HepG2 (cell line): ENCODE results near the gene NOC4L. TPM values are rescaled to one million over a fixed set of nuclear protein-coding genes. Genes with fewer than 3 reads are reported as not detected.

Source experiments
- ATAC-seq: fragments of 200-7000 bp; cut with Tn5 transposase; 3 replicates; pipeline ENCODE4 v1.9.1; 2020; ENCODE audit warnings: mild to moderate bottlenecking, moderate library complexity
- BruUV-seq: library from RNA; stranded (reverse); fragments of 400-500 nt; replicated peaks from 2 replicates; lab custom pipeline; 2021; lab: Mats Ljungman, UMichigan
- CTCF ChIA-PET: fragments of 300-600 bp; formaldehyde crosslinking; extraction: SDS; loops from one replicate; lab custom pipeline; 2021; ENCODE audit warnings: low total read pairs, inconsistent platforms, low intra/inter-chr PET ratio; lab: Yijun Ruan, JAX
- POLR2A ChIA-PET: fragments of 350-600 bp; sonication (Branson Sonifier 250); formaldehyde crosslinking; loops from one replicate; lab custom pipeline; 2020; ENCODE audit warnings: antibody characterized with exemption, inconsistent platforms; lab: Yijun Ruan, JAX
- DNase-seq: peaks from one replicate; pipeline ENCODE4 v3.0.0-alpha.2; 2015; ENCODE audit warnings: low spot score
- FAIRE-seq: peaks from 3 replicates; lab custom pipeline; 2011; peaks lifted over from hg19 to GRCh38; lab: Jason Lieb, UNC
- H2AFZ ChIP-seq: one replicate; pipeline ENCODE4 v1.6.1; 2011; ENCODE audit warnings: low read length, inconsistent platforms
- H3K27ac ChIP-seq: fragments of 300-600 bp; 3 replicates; pipeline ENCODE4 v1.8.0; 2011; ENCODE audit warnings: mixed run types, mild to moderate bottlenecking, mixed read lengths, low read length, inconsistent platforms; ENCODE audit not compliant: insufficient read depth; ENCODE audit errors: extremely low read length
- H3K27me3 ChIP-seq, 2 experiments: fragments of 200-600 bp in 1 of 2; 2 replicates in 1 of 2; 3 replicates in 1 of 2; pipeline versions ENCODE4 v1.6.0 to v1.8.0; 2011; ENCODE audit warnings: low read length in 2 of 2, mild to moderate bottlenecking in 2 of 2, moderate library complexity in 2 of 2, inconsistent platforms in 1 of 2; ENCODE audit not compliant: insufficient read depth in 2 of 2, control insufficient read depth in 1 of 2
- H3K36me3 ChIP-seq, 2 experiments: fragments of 200-600 bp in 1 of 2; replicated peaks in 1 of 2; 2 replicates in 1 of 2; 3 replicates in 1 of 2; pipeline versions ENCODE4 v1.5.1 to v1.8.0; 2011; ENCODE audit warnings: low read length in 2 of 2, inconsistent platforms in 1 of 2; ENCODE audit not compliant: insufficient read depth in 2 of 2, control insufficient read depth in 1 of 2
- H3K4me1 ChIP-seq: 2 replicates; pipeline ENCODE4 v1.5.1; 2012; ENCODE audit warnings: low read length, inconsistent platforms; ENCODE audit not compliant: insufficient read depth
- H3K4me2 ChIP-seq: 2 replicates; pipeline ENCODE4 v1.6.0; 2011; ENCODE audit warnings: low read depth, low read length, inconsistent platforms
- H3K4me3 ChIP-seq, 3 experiments: fragments of 200-600 bp in 1 of 3; sonication (generic), shearing (Covaris generic) in 1 of 3; replicated peaks in 1 of 3; 2 replicates each; pipeline ENCODE4 v1.5.1; 2011 to 2016; ENCODE audit warnings: low read length in 3 of 3, inconsistent platforms in 2 of 3, low read depth in 2 of 3, mild to moderate bottlenecking in 2 of 3, control low read depth in 1 of 3, mixed read lengths in 1 of 3; ENCODE audit not compliant: insufficient read depth in 1 of 3
- H3K79me2 ChIP-seq: one replicate; pipeline ENCODE4 v1.6.1; 2011; ENCODE audit warnings: low read length, inconsistent platforms; ENCODE audit not compliant: insufficient read depth
- H3K9ac ChIP-seq: 2 replicates; pipeline ENCODE4 v1.6.0; 2011; ENCODE audit warnings: mild to moderate bottlenecking, low read depth, low read length, inconsistent platforms; ENCODE audit not compliant: insufficient read depth
- H3K9me3 ChIP-seq: 2 replicates; pipeline ENCODE4 v1.5.1; 2012; ENCODE audit warnings: mild to moderate bottlenecking, low read length
- H4K20me1 ChIP-seq: 2 replicates; pipeline ENCODE4 v1.6.0; 2011; ENCODE audit warnings: inconsistent platforms, mild to moderate bottlenecking, low read length, moderate library complexity; ENCODE audit not compliant: insufficient read depth
- BORCS8-MEF2B ChIP-seq: sonication (generic); formaldehyde crosslinking; IDR thresholded peaks from 2 replicates; pipeline ENCODE4 v1.8.0; 2022; ENCODE audit warnings: mild to moderate bottlenecking, missing genetic modification reagents
- HMGXB4 ChIP-seq, 2 experiments: sonication (generic) in 1 of 2; formaldehyde crosslinking in 1 of 2; IDR thresholded peaks; 2 replicates each; pipeline versions ENCODE4 v1.4.0 to v1.6.1; 2018 to 2020; ENCODE audit warnings: missing genetic modification reagents in 2 of 2, borderline replicate concordance in 1 of 2, low read depth in 1 of 2, mild to moderate bottlenecking in 1 of 2, missing biosample characterization in 1 of 2
- JARID2 ChIP-seq: sonication (generic); formaldehyde crosslinking; IDR thresholded peaks from 2 replicates; pipeline ENCODE4 v1.8.1; 2023; ENCODE audit warnings: missing genetic modification reagents, inconsistent platforms; ENCODE audit not compliant: insufficient replicate concordance
- MLX ChIP-seq: IDR thresholded peaks from 2 replicates; pipeline ENCODE4 v1.6.1; 2016
- NFKB2 ChIP-seq: sonication (generic); formaldehyde crosslinking; IDR thresholded peaks from 2 replicates; pipeline ENCODE4 v1.4.0; 2020; ENCODE audit warnings: missing genetic modification reagents, borderline replicate concordance
- NFYB ChIP-seq: sonication (generic); formaldehyde crosslinking; IDR thresholded peaks from 2 replicates; pipeline ENCODE4 v1.4.0; 2020; ENCODE audit warnings: missing genetic modification reagents
- POLR2G ChIP-seq: fragments of 200-400 bp; formaldehyde crosslinking; IDR thresholded peaks from 2 replicates; pipeline ENCODE4 v1.6.1; 2018; ENCODE audit warnings: mild to moderate bottlenecking, low read depth, low read length, moderate library complexity
- RORA ChIP-seq: sonication (generic); formaldehyde crosslinking; IDR thresholded peaks from 2 replicates; pipeline ENCODE4 v1.5.0; 2020; ENCODE audit warnings: mild to moderate bottlenecking, missing genetic modification reagents, moderate library complexity
- TEF ChIP-seq: sonication (generic); formaldehyde crosslinking; IDR thresholded peaks from 2 replicates; pipeline ENCODE4 v1.5.0; 2020; ENCODE audit warnings: missing genetic modification reagents
- WIZ ChIP-seq: sonication (generic); formaldehyde crosslinking; IDR thresholded peaks from 2 replicates; pipeline ENCODE4 v1.5.1; 2020; ENCODE audit warnings: mild to moderate bottlenecking, missing genetic modification reagents
- ZBTB39 ChIP-seq: sonication (generic); formaldehyde crosslinking; IDR thresholded peaks from 2 replicates; pipeline ENCODE4 v1.5.0; 2020; ENCODE audit warnings: missing genetic modification reagents
- ZNF672 ChIP-seq: sonication (generic); formaldehyde crosslinking; IDR thresholded peaks from 2 replicates; pipeline ENCODE4 v1.8.1; 2022; ENCODE audit warnings: missing genetic modification reagents
- ZNF703 ChIP-seq: sonication (generic); formaldehyde crosslinking; IDR thresholded peaks from 2 replicates; pipeline ENCODE4 v1.5.1; 2020; ENCODE audit warnings: missing genetic modification reagents, mild to moderate bottlenecking, moderate library complexity, borderline replicate concordance
- ZNF772 ChIP-seq: sonication (generic); formaldehyde crosslinking; IDR thresholded peaks from 2 replicates; pipeline ENCODE4 v1.5.0; 2020; ENCODE audit warnings: mild to moderate bottlenecking, missing genetic modification reagents
- WGBS: methylation state at CpG from one replicate; pipeline ENCODE4 v1.1.6; 2017; ENCODE audit warnings: low lambda C conversion rate; 5-methylcytosine and 5-hydroxymethylcytosine counted together
- in situ Hi-C: cut with HindIII; loops from 2 replicates; pipeline ENCODE4 v1.10.0; 2017; ENCODE audit warnings: low pct_unique_long_range_greater_than_20kb; ENCODE audit not compliant: extremely low pct_ligation_motif_present
- intact Hi-C: fragments of 100-400 bp; cut with micrococcal nuclease; formaldehyde crosslinking; loops from one replicate; pipeline ENCODE4 v1.10.0; 2022; ENCODE audit not compliant: unreplicated experiment
- polyA plus RNA-seq, 8 experiments: library from polyadenylated mRNA; depleted of rRNA in 3 of 8; stranded (reverse) in 7 of 8; unstranded in 1 of 8; fragments of >200 nt; fragmentation: Illumina TruSeq in 4 of 8; extraction: Trizol in 4 of 8; gene quantifications; 2 replicates each; pipeline versions ENCODE4 v1.2.1 to v1.2.3, GENCODE V29; 2011 to 2016; ENCODE audit warnings: low read depth in 4 of 8, missing spikeins in 1 of 8, mixed read lengths in 1 of 8; ENCODE audit not compliant: insufficient read depth in 1 of 8
- total RNA-seq, 5 experiments: library from RNA; depleted of rRNA; stranded (reverse); fragments of >200 nt; fragmentation: Illumina TruSeq; extraction: Trizol; gene quantifications; 2 replicates each; pipeline ENCODE4 v1.2.3, GENCODE V29; 2016; ENCODE audit warnings: low read depth in 1 of 5

NOC4L gene
- total and polyA plus RNA-seq, 2 of the 13 experiments (the other 11 are each of a cell fraction or from before 2014, with no cell fraction given) = 4.3 to 14.6 TPM

GRCh38 chr12:132152411-132152821 lies 8.2 kb downstream of the NOC4L start:
- in situ Hi-C loops (no loop called here), intact Hi-C loops (no loop called here)
- Histone ChIP-seq H3K4me3 (no peak overlapping the region), H3K9ac (no peak overlapping the region), H3K4me2 (no peak overlapping the region), H3K9me3 (no peaks in the 10 kb centered on the region), H2AFZ (no peak overlapping the region), H3K27me3 (no peaks in the 10 kb centered on the region), H3K4me1 (peaks cover 14% of the 10 kb centered on the region), H4K20me1 (peaks cover 3% of the 10 kb centered on the region; the same call in 1 of the 2 replicates), H3K36me3 (no peaks in the 10 kb centered on the region; a peak in 1 of 5 replicates), H3K79me2 (no peaks in the 10 kb centered on the region), H3K27ac (no peak overlapping the region)
- ChIA-PET POLR2A (no interaction called here), CTCF (interaction anchor here (3.3 kb wide), 1 partner anchor 66 kb away, joined by 31 read pairs; no protein-coding TSS in a partner anchor)
- BruUV-seq = no TSS peak
- TF ChIP-seq ZNF703 (CRISPR knock-in tag) (no peak), NFYB (CRISPR knock-in tag) (no peak), TEF (CRISPR knock-in tag) (no peak), JARID2 (no peak), ZNF772 (no peak), ZNF672 (CRISPR knock-in tag) (no peak), BORCS8-MEF2B (no peak), RORA (no peak), WIZ (CRISPR knock-in tag) (no peak), ZBTB39 (CRISPR knock-in tag) (no peak), NFKB2 (CRISPR knock-in tag) (no peak), MLX (no peak), HMGXB4 (CRISPR knock-in tag; IDR thresholded peaks at IDR 0.05; ENCODE audit: borderline replicate concordance in 1 of 2, low read depth in 1 of 2) (no peak), POLR2G (no peak)
- DNase-seq (no peak), ATAC-seq (no peak), FAIRE-seq (no peak)
- WGBS = 95% methylated on average over 3 of the region's 9 CpGs
